ENCODE data around the gene BTBD19. TPM values are rescaled to one million over a fixed set of nuclear protein-coding genes. Genes with fewer than 3 reads are reported as not detected.
"Not testable (repeated sequence)": the region's sequence is repeated elsewhere in the genome, so short reads cannot be mapped to it uniquely, and the experiment has no call there.

BTBD19 gene
- total RNA-seq = 7.8 TPM

- peak; percentile 78 for DNase-seq (ENCODE audit: low spot score)
Observed at GRCh38 chr1:44808063-44808937, at the start of gene BTBD19. Gene BTBD19, plus strand, starts transcription at chr1:44808523. Its CDS starts 298 bp downstream, at chr1:44808821.

GRCh38 chr1:44759077-44759476, 49.2 kb upstream of the BTBD19 start:
- DNase-seq (ENCODE audit: low spot score) = no peak

- DNase-seq (ENCODE audit: low spot score) = no peak
Observed at GRCh38 chr1:44760876-44761275, 47.4 kb upstream of the BTBD19 start.

- not testable (repeated sequence) for DNase-seq (ENCODE audit: low spot score)
Observed at GRCh38 chr1:44766421-44766820, 41.9 kb upstream of the BTBD19 start.

- DNase-seq (ENCODE audit: low spot score) = peak; percentile 94
Observed at GRCh38 chr1:44775078-44775929, 33.0 kb upstream of the BTBD19 start, which contains the start of gene RPS8. Gene RPS8, plus strand, starts transcription at chr1:44775540. Its CDS starts 57 bp downstream, at chr1:44775597.

- DNase-seq (ENCODE audit: low spot score) = no peak
Observed at GRCh38 chr1:44775930-44776729, 32.2 kb upstream of the BTBD19 start.

GRCh38 chr1:44776730-44777068, 31.6 kb upstream of the BTBD19 start:
- no peak for DNase-seq (ENCODE audit: low spot score)

- DNase-seq (ENCODE audit: low spot score) = no peak
Observed at GRCh38 chr1:44777547-44777946, 30.8 kb upstream of the BTBD19 start.

GRCh38 chr1:44777969-44778635, 30.2 kb upstream of the BTBD19 start:
- DNase-seq (ENCODE audit: low spot score) = no peak

- no peak for DNase-seq (ENCODE audit: low spot score)
Observed at GRCh38 chr1:44778705-44779576, 29.4 kb upstream of the BTBD19 start.

GRCh38 chr1:44780583-44781121, 27.7 kb upstream of the BTBD19 start:
- no peak for DNase-seq (ENCODE audit: low spot score)

- DNase-seq (ENCODE audit: low spot score) = no peak
Observed at GRCh38 chr1:44783697-44784093, 24.6 kb upstream of the BTBD19 start.

GRCh38 chr1:44784094-44785028, 24.0 kb upstream of the BTBD19 start:
- DNase-seq (ENCODE audit: low spot score) = no peak

GRCh38 chr1:44785029-44785380, 23.3 kb upstream of the BTBD19 start:
- DNase-seq (ENCODE audit: low spot score) = no peak

GRCh38 chr1:44785501-44786137, 22.7 kb upstream of the BTBD19 start:
- DNase-seq (ENCODE audit: low spot score) = no peak

- DNase-seq (ENCODE audit: low spot score) = no peak
Observed at GRCh38 chr1:44786138-44786840, 22.0 kb upstream of the BTBD19 start.

- DNase-seq (ENCODE audit: low spot score) = no peak
Observed at GRCh38 chr1:44786841-44787426, 21.4 kb upstream of the BTBD19 start.
